Measurements from ENCODE around the gene GALNT17. TPM values are rescaled to one million over a fixed set of nuclear protein-coding genes. Genes with fewer than 3 reads are reported as not detected.

GALNT17 gene
- total and polyA plus RNA-seq, 2 experiments from 2014 or later, result 11.1 to 65.6 TPM

DNA sequence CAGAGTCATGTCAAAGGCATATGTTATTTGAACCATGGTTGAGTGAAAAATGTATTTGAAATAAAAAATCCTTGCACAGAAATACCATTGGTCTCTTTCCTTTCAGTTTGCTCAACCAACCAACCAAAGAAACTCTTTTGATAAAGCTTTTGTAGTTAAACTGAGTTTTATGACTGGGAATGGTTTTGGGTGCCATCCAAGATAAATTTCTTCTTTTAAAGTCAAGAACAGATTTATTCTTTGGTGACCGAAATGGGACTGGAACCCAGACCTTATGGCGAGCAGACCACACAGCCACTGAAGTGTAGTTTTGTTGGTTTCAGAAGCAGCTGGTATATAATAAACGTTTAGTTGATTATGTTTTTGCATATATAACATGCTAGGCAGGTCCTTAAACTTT is 2.8 kb upstream of the GALNT17 start:
- ATAC-seq, result no peak
- Mint-ChIP-seq H3K9me3 (peaks cover 6% of the 10 kb centered on the region), H3K27ac (no peak overlapping the region), H3K4me3 (no peak overlapping the region), H3K36me3 (ENCODE audit: low read depth) (peaks cover 15% of the 10 kb centered on the region), H3K27me3 (ENCODE audit: insufficient read depth, low read depth, poor library complexity) (peaks cover 13% of the 10 kb centered on the region), H3K4me1 (peaks cover 27% of the 10 kb centered on the region)
- TF ChIP-seq, protein P1, sequence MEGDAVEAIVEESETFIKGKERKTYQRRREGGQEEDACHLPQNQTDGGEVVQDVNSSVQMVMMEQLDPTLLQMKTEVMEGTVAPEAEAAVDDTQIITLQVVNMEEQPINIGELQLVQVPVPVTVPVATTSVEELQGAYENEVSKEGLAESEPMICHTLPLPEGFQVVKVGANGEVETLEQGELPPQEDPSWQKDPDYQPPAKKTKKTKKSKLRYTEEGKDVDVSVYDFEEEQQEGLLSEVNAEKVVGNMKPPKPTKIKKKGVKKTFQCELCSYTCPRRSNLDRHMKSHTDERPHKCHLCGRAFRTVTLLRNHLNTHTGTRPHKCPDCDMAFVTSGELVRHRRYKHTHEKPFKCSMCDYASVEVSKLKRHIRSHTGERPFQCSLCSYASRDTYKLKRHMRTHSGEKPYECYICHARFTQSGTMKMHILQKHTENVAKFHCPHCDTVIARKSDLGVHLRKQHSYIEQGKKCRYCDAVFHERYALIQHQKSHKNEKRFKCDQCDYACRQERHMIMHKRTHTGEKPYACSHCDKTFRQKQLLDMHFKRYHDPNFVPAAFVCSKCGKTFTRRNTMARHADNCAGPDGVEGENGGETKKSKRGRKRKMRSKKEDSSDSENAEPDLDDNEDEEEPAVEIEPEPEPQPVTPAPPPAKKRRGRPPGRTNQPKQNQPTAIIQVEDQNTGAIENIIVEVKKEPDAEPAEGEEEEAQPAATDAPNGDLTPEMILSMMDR (conservative IDR thresholded peaks at IDR 0.05; ENCODE audit: low read depth in 2 of 2), result no peak
- TF ChIP-seq JUNB (IDR thresholded peaks at IDR 0.05; ENCODE audit: unreplicated experiment) (no peak), ETS1 (IDR thresholded peaks at IDR 0.05) (no peak), STAT1 (IDR thresholded peaks at IDR 0.05; ENCODE audit: unreplicated experiment) (no peak), ZNF462 (CRISPR knock-in tag; IDR thresholded peaks at IDR 0.05) (no peak), ZNF331 (CRISPR knock-in tag; IDR thresholded peaks at IDR 0.05; ENCODE audit: low read depth) (no peak), EZH2 (IDR thresholded peaks at IDR 0.05; ENCODE audit: low read depth, unreplicated experiment) (no peak), CREB1 (CRISPR knock-in tag; IDR thresholded peaks at IDR 0.05; ENCODE audit: low read depth) (no peak), NANOG (IDR thresholded peaks at IDR 0.05; ENCODE audit: borderline replicate concordance) (no peak)
- TF ChIP-seq, protein P2, sequence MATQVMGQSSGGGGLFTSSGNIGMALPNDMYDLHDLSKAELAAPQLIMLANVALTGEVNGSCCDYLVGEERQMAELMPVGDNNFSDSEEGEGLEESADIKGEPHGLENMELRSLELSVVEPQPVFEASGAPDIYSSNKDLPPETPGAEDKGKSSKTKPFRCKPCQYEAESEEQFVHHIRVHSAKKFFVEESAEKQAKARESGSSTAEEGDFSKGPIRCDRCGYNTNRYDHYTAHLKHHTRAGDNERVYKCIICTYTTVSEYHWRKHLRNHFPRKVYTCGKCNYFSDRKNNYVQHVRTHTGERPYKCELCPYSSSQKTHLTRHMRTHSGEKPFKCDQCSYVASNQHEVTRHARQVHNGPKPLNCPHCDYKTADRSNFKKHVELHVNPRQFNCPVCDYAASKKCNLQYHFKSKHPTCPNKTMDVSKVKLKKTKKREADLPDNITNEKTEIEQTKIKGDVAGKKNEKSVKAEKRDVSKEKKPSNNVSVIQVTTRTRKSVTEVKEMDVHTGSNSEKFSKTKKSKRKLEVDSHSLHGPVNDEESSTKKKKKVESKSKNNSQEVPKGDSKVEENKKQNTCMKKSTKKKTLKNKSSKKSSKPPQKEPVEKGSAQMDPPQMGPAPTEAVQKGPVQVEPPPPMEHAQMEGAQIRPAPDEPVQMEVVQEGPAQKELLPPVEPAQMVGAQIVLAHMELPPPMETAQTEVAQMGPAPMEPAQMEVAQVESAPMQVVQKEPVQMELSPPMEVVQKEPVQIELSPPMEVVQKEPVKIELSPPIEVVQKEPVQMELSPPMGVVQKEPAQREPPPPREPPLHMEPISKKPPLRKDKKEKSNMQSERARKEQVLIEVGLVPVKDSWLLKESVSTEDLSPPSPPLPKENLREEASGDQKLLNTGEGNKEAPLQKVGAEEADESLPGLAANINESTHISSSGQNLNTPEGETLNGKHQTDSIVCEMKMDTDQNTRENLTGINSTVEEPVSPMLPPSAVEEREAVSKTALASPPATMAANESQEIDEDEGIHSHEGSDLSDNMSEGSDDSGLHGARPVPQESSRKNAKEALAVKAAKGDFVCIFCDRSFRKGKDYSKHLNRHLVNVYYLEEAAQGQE (IDR thresholded peaks at IDR 0.05; ENCODE audit: unreplicated experiment), result no peak
- H3K79me2 ChIP-seq (replicated peaks; ENCODE audit: insufficient read depth), result peaks cover 23% of the 10 kb centered on the region
- H3K27ac ChIP-seq (ENCODE audit: low read depth), result no peak overlapping the region
- peaks cover 10% of the 10 kb centered on the region for H4K20me1 ChIP-seq (replicated peaks; ENCODE audit: insufficient read depth)
- H3K27me3 ChIP-seq (ENCODE audit: insufficient read depth), result peaks cover 7% of the 10 kb centered on the region; the same call in 1 of the 2 replicates
- H2AFZ ChIP-seq, result no peak overlapping the region
- H3K4me2 ChIP-seq, result no peak overlapping the region
- H3K4me1 ChIP-seq (ENCODE audit: insufficient read depth), result peaks cover 22% of the 10 kb centered on the region
- DNase-seq (ENCODE audit: low spot score), result no peak
- H3F3A ChIP-seq (replicated peaks; ENCODE audit: low read depth), result peaks cover 6% of the 10 kb centered on the region; the same call in 1 of the 2 replicates
- H3K9me2 ChIP-seq (ENCODE audit: insufficient read depth), result no peaks in the 10 kb centered on the region
- no peak overlapping the region for H3K4me3 ChIP-seq
- no peaks in the 10 kb centered on the region for H3K36me3 ChIP-seq (ENCODE audit: insufficient read depth)

Data from GM23338 (cell line).